GM19455 (cell line): Measurements from ENCODE around the gene RGS8.
"Not testable (repeated sequence)": the region's sequence is repeated elsewhere in the genome, so short reads cannot be mapped to it uniquely, and the experiment has no call there.

Experiments used
- ATAC-seq: cut with Tn5 transposase; IDR thresholded peaks from one replicate; pipeline ENCODE4 v1.9.1; 2021; ENCODE audit not compliant: unreplicated experiment

RGS8 gene

DNA sequence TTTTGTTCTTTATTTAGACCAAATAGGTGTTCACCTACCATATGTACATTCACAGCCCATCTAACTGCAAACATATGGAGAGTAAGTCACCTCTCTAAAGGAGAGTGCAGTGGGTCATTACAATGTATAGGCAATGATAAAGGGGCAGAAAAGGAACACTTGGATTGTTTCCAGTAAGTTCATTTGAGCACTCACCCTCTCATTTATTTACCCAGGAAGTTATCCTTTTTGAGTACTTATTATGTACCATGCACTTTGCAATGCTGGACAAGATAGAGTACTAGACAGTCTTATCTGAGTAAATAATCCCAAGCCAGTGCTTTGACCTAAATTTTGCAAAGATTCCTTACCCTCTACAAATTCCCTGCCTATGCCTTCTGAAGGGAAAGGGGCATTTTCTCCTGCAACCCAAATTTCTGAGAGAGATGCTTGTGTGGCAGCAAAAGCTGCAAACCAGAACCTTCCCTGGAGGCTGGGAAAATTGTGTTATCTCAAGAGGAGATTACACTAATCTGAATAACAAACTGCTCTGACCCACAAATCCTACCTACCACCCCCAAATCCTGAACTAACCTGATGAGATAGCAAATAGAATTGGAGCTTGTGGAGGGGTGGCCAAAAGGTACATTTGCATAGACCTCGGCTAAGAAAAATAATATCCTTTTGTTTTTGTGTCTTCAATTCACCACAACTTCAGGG, 18.6 kb upstream of the RGS8 start:
- no peak for ATAC-seq

DNA sequence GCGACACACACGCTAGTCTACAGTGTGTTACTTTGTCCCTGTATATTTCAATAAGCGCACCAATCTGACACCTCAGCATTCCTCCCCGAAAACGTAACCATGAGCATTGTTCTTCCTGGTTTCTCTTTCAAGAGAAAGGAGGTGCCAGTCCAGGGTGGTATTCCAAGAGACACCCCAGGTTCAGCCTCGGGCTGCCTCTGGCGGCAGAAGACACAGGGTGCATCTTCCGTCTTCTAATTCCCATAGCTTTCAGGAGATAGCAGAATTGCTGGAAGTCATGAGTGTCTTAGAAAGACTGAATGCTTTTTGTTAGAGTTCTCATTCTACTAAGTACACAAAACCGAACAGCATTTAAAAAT, 15.9 kb upstream of the RGS8 start:
- ATAC-seq = no peak

DNA sequence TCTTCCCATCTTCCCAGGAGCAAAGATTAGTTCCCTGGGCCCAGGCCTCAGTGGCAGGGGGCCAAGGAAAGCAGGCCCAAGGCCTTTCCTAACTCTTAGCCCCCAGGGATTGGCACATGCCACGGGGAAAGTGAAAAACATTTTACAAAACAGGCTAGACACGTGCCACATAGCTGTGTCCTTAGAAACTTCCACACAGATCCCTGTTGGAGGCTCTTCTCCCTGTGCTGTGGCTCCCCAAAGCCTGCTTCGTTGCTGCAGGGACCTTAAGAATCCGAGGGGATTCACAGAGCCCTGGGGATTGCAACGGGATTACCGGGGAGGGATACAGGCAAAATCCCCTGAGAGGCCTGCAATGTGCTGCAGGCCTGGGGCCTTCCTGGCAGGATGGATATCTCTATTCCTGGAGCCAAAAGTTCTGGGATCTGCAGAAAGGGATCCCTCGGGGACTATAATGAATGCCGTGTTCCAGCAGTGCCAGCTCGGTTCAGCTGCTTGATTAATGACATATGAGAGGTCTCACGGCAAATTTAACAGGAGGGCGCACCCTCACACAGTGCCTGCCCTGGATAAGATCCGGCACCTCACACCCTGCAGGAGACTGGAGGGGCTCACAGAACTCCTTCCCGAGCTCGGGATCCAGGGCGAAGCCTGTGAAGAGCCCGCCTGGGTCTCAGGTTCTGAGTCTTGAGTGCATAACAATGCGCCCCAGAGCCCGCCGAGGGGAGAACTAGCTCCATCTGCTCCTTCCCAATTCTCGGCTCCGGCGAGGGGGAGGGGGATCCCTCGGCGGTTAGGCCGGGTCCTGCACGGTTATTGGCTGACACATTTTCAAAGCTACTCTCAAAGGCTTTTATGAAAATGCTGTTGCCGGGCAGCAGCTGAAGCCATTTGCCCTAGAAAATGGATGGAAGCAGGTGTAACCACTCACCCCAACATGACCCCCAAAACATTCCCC, 15.3 kb upstream of the RGS8 start:
- ATAC-seq = no peak

DNA sequence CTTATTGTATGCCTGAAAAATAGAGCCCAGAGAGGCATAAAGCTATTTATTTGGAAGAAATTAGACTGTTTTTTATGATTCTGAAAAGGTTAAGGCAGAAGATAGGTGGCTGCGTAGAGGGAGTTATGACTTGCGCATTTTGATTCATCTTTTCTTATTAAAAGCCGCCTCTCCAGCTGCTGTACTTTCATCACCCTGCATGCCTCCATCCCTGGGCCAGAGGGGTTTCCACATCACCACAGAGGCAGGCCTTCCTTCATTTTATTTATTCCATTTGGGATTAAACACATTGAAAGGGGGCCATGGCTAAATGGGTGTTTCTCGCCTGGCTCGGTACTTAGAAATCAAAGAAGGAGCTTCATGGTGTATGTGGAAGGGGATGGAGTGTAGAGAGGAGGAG, 14.6 kb upstream of the RGS8 start:
- no peak for ATAC-seq

DNA sequence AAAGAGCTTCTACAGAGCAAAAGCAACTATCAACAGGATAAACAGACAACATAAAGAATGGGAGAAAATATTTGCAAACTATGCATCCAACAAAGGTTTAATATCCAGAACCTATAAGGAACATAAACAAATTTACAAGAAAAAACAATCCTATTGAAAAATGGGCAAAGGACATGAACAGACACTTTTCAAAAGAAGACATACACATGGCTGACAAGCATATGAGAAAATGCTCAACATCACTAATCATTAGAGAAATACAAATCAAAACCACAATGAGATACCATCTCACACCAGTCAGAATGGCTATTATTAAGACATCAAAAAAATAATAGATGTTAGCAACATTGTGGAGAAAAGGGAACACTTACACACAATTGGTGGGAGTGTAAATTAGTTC, 8.8 kb upstream of the RGS8 start:
- ATAC-seq = not testable (repeated sequence)

DNA sequence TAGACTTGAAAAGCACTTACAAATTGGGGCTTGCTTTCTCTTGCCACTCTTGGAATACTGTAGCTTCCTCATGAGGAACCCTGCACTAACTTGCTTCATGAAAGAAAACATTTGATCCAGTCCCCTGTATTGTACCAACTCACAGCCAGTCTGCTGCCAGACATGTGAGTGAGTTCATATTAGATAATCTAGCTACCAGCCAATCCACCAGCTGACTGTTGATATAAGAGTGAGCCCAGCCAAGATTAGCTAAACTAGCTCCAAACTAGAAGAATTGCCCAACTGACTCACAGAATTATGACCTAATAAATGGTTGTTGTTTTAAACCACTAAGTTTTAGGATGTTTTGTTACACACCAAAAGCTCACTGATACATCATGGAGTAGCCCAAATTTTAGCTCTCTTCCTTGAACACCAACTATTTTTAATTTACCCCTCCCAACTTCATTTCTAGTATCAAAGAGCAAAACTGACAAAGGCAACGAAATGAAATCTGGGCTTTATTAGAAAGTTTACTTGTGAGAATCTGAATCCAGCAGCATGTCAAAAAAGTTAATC, 6.6 kb upstream of the RGS8 start:
- no peak for ATAC-seq

DNA sequence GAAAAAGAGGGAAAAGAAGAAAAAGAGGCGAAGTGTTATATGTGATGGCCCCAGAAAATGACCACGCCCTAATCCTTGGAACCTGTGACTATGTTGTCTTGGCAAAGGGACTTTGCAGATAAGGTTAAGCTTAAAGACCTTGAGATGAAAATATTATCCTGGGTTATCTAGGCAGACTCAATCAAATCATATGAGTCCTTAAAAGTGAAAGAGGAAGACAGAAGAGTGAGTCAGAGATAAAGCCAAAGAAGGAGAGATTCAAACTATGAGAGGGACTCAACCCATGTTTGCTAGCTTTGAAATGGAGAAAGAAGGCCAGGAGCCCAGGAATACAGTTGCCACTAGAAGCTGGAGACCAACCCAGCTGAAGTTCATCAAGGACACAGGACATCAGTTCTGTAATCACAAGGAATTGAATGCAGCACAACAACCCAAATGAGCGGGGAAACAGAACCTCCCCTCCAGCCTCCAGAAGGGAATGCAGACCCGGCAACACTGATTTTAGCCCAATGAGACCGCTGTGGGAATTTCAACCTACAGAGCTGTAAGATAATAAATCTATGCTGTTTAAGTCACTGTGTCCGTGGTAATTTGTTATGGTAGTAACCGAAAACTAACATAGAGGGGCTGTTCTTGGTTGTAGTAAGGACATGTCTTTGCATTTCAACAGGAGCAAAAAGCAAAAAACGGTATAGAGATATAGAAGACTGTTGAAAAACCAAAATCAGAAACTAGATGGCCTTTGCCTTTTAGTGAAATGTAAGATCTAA, 4.2 kb upstream of the RGS8 start:
- no peak for ATAC-seq

DNA sequence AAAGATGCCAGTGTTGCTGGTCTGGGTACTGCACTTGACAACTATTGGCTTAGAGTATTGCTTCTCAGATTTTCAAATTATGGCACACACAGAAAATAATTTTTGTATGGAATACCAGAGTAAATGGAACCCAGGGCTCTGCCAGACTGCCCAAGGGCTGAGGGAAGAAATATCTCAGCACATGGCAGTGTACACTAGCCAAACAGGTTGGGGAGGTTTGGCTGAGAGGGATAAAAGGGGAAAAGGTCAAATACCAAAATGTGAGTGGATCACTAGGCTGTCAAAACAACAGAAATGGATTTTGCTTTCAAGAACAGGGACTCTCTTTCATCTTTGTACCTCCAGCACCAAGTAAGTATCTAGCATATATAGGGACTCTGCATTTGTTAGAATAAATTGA, 3.0 kb upstream of the RGS8 start:
- ATAC-seq = no peak

DNA sequence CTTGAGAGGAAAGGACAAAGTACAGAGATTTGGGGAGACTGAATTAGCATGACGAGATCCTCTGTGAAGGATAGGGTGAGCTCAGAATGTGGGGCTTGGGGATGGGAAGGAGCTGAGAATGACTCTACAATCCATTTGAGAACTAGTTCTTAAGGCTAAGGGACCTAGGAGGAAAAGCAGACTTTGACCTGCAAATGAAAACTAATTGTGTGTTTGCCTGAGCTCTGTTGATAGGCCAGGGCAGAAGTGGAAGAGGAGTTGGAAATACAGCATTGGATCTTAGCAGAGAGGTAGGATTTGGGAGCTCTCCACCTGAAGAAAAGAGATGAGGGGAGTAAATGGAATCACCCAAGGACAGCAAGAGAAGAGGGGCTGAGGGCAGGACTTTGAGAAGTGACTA, 2.1 kb upstream of the RGS8 start:
- no peak for ATAC-seq

DNA sequence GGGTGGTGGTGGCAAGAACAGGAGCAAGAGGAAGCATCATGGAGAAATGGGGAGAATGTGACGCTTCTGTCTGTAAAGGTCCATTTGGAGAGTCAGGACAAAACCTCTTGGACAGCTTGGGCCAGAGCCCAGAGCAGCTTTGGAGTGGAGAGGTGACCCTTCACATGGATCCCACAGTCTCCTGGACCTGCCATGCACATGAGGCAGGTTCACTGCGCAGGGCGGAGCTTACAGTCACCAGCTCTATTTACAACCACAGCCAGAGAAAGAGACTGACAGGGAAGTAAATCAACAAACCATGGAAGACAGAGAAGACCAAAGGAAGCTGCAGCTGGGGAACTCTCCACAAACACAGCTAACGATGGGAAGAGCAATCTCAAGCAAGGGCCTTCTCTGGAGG, 828 bp upstream of the RGS8 start:
- ATAC-seq = no peak

DNA sequence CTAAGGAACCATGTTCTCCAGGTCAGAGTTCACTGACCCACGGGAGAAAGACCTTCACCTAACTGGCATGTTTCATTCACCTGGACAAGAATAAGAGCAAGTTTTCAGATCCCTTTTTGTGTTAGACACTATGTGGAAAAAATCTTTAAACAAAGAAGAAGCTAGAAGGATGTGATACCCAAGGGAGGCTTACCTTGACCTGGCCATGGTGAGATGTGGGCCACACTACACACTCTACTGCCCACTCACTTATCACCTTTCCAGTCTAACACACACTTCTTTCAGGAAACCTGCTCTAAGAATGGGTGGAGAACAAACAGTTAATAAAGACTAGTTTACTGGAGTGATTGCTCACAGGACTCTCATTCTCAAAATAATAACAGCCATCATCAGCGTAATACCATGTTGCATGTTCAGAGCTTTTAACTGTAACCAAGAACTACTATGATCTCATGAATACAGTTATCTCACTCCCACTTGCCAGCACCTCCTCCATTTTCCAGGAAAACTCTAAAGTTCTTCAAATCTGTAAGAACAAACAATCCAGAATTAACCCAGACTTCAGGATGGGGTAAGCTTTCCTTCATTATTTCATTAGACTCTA, 1.4 kb downstream of the RGS8 start:
- ATAC-seq = no peak

DNA sequence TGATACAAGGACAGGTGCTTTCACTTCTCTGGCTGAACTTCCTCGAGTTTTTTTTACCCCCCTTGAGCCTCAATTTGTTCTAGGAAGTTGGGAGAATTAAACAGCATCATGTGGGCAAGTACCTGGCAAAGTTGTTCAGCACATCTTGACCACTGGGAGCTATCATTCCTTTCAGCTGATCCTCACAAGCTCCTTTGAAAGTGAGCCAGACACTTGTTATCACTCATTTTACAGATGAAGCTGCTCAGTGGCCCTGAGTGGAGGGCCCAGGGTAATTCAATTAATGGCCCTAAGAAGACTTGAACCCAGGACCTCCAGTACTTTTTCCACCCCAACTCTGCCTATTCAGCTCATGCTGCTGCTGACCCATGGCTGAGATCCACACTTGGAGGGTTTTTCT, 2.0 kb downstream of the RGS8 start:
- no peak for ATAC-seq

DNA sequence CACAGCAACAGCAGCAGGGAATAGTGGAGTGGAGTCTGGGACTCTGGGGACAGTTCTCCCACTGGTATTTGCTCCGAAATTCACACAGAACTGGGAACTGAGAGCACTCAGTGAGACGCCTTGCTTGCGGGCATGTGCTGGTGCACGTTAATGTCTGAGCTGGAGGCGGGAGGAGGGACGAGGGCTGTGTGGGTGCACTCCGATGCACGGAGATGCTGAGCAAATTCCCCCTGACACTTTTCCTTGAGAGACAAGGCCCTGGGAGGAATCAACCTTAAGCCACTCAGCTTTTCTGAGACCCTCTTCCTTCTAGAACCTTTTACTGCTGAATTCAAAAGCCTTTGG, 2.8 kb downstream of the RGS8 start:
- ATAC-seq = no peak

DNA sequence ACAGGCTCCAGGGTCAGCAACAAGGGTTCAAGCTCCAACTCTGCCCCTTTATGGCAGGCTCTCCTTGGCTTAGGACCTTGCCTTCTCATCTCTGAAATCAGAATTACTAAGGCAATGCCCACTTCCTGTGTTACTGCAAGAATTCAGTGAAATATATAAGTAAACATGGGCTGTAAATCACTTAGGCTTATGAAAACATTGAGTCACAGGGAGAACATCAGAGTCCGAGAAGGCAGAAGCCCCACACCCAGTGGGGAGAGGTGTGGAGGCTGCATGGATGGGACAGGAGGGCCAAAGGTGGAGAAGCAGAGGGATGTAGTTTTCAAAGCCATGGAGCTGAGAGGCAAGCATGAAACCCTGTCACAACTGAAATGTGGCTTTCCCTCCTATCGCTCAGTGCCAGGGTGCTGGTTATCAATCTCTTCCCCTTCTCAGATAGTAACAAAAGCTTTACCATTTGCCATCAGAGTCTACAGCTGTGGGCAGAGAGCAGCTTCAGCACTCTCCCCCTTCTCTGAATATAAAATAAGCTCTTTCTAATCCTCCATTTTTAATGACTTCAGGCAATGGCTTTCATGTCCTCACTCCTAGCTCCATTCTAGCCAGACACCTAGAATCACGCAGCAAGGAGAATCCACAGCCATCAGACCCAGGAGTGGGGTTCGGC, 3.4 kb downstream of the RGS8 start:
- no peak for ATAC-seq

DNA sequence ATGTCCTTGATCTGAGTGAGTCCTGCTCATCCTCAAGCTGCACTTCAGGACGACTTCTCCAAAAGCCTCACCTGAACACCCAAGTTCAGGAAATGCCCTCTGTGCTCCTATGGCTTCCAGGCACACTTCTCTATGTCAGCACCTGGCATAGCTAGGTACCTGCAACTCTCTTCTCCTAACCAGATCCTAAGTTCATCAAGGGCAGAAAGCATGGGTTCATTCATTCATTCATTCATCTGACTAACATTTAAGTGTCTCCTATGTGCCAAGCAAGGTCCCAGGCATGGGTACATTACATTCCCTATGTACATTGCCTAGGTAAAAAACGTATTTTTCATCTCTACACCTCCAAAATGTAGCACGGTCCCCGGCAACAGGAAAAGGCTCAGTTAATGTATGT, 4.0 kb downstream of the RGS8 start:
- ATAC-seq = no peak

DNA sequence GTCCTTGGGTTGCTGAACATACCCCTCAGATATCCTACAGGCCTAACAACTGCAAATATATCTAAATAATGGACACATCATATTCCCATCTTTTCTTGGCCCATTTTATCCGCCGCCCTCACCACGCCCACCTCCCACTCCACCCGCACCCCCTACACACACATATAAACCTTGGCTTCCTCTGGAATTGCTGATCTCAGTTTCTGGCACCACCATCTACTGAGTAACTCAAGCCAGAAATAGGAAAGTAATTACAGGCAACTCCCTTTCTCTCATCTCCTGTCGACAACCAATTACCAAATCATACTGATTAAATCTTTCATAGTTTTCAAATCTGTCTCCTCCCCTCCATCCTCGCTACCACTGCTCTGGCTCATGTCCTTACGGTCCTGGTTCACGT, 4.7 kb downstream of the RGS8 start:
- ATAC-seq = no peak

DNA sequence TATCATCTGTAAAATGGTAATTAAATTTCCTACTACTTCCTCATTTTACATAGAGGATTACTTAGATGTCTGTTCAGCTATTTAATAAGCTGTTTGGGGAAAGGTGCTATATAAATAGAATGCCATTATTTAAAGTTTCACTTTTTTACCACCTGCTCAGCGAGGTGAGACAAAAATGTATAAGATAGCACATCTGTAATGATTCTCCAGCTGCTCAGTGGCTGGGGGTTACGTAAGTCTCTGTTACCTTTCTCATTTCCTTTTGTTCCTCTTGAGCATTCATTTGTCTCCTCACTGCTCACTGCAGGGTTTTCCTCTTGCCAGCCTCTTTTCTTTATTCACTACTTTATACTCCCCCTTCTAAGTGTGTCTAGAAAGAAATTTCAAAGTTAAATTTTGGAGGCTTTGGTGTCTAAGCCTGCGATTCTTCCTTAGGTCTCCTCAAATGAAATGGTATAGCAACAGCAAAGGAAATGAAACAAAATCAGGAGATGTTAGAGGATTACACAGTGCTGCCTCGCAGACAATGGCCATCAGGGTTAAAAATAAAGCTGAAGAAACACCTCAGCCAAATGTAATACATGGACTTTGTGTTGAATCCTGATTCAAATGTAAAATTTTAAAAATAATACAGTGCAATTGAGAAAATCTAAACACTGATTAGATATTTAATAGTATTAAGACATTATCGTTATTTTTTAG, 6.8 kb downstream of the RGS8 start:
- peak; percentile 88 for ATAC-seq

DNA sequence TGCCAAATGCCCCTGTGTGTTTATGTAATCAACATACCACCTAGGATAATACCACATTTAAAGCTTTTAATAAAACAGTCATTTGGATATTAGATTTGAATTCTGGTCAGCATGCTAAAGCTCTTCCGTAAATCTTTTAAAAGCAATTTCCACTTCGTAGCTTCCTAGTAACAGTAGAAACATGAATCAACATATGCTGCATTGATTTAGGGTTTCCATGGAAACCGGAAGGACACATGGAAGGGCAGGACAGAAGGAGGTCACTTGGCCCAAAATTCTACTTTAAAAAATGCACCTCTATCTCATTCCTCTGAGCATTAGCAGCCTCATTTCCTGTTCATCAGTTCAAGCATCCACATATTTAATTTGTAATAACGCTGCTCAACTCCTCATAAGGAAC, 8.1 kb downstream of the RGS8 start:
- no peak for ATAC-seq

DNA sequence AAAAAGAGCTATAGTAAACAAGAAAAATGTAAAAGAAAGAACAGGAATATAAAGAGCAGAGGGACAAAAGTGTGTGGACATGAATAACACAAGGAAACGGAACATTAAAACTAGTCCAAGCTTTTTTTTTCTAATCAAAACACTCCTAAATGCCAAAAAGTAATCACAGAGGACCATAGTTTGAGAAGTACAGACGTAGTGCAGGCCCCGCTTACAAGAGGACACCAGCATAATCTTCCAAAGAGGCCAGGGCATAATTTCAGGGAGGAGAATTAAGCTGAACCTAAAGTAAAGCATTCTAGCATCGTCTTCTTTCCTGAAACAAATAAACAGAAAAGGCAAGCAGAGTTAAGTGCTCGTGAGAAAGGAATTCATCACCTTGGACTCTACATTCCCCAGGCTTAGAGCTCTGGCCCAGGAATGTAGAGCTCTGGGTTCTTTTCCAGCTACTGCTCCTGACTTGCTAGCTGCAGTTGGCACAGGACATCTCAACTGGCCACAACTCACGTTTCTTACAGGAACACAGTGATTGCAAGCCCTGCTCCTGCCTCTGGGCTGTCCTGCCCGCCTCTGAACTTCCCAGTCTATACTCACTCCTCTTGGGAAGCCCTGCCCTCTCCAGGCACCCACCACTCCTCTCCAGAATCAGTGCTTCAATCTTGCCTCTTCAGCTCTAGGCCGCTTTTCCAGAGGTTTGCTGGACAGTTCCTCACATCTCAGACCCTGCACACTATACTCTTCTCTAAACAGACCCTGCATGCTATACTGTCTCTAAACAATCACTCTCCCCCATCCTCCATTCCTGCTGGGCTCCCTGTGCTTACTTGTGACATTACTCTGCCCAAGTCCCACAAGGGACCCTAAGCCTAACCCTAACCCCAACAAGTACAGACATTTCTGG, 9.8 kb downstream of the RGS8 start:
- ATAC-seq = no peak
